HG02678 (cell line): ENCODE data around the gene CCL2.
"Not testable (repeated sequence)": the region's sequence is repeated elsewhere in the genome, so short reads cannot be mapped to it uniquely, and the experiment has no call there.

Source experiments
- ATAC-seq: cut with Tn5 transposase; IDR thresholded peaks from one replicate; pipeline ENCODE4 v1.9.1; 2021; ENCODE audit warnings: mild to moderate bottlenecking, moderate library complexity; ENCODE audit not compliant: unreplicated experiment

The CCL2 gene

GRCh38 chr17:34254651-34255380, at the start of gene CCL2:
CCL2 (plus strand) TSS chr17:34255285; CDS start chr17:34255350, 65 bp downstream.
- ATAC-seq = no peak

- no peak for ATAC-seq
Measured at GRCh38 chr17:34205401-34205800, 49.7 kb upstream of the CCL2 start.

GRCh38 chr17:34206569-34206968, 48.5 kb upstream of the CCL2 start:
- no peak for ATAC-seq

GRCh38 chr17:34207572-34207971, 47.5 kb upstream of the CCL2 start:
- no peak for ATAC-seq

- no peak for ATAC-seq
Measured at GRCh38 chr17:34218748-34219147, 36.3 kb upstream of the CCL2 start.

GRCh38 chr17:34219405-34219804, 35.7 kb upstream of the CCL2 start:
- ATAC-seq = no peak

- ATAC-seq = no peak
Measured at GRCh38 chr17:34220045-34220751, 34.9 kb upstream of the CCL2 start.

GRCh38 chr17:34220752-34221395, 34.2 kb upstream of the CCL2 start:
- no peak for ATAC-seq

- no peak for ATAC-seq
Measured at GRCh38 chr17:34221411-34221810, 33.7 kb upstream of the CCL2 start.

GRCh38 chr17:34222722-34223497, 32.2 kb upstream of the CCL2 start:
- ATAC-seq = no peak

- no peak for ATAC-seq
Measured at GRCh38 chr17:34225046-34225445, 30.0 kb upstream of the CCL2 start.

- no peak for ATAC-seq
Measured at GRCh38 chr17:34226011-34226743, 28.9 kb upstream of the CCL2 start.

GRCh38 chr17:34226744-34227034, 28.4 kb upstream of the CCL2 start:
- no peak for ATAC-seq

GRCh38 chr17:34227293-34227692, 27.8 kb upstream of the CCL2 start:
- not testable (repeated sequence) for ATAC-seq

- no peak for ATAC-seq
Measured at GRCh38 chr17:34227707-34228106, 27.4 kb upstream of the CCL2 start.

GRCh38 chr17:34228781-34229180, 26.3 kb upstream of the CCL2 start:
- no peak for ATAC-seq

- no peak for ATAC-seq
Measured at GRCh38 chr17:34230342-34230741, 24.7 kb upstream of the CCL2 start.

GRCh38 chr17:34234616-34235015, 20.5 kb upstream of the CCL2 start:
- ATAC-seq = no peak

- no peak for ATAC-seq
Measured at GRCh38 chr17:34235389-34236028, 19.6 kb upstream of the CCL2 start.

GRCh38 chr17:34236281-34236892, 18.7 kb upstream of the CCL2 start:
- no peak for ATAC-seq
